GM12878 (cell line): ENCODE measurements around the gene PLEKHA7. TPM values are rescaled to one million over a fixed set of nuclear protein-coding genes. Genes with fewer than 3 reads are reported as not detected.

ENCODE experiments used
- ATAC-seq: fragments of 200-7000 bp; cut with Tn5 transposase; 3 replicates; pipeline ENCODE4 v1.9.1; 2020; ENCODE audit warnings: mild to moderate bottlenecking, moderate library complexity
- BruUV-seq: library from RNA; stranded (reverse); fragments of 400-500 nt; replicated peaks from 2 replicates; lab custom pipeline; 2021; lab: Mats Ljungman, UMichigan
- CTCF ChIA-PET: fragments of 300-600 bp; sonication (Branson Sonifier 250); formaldehyde crosslinking; extraction: SDS; loops from one replicate; lab custom pipeline; 2021; ENCODE audit warnings: inconsistent platforms; lab: Yijun Ruan, JAX
- POLR2A ChIA-PET: fragments of 350-600 bp; formaldehyde crosslinking; extraction: SDS; loops from one replicate; lab custom pipeline; 2021; ENCODE audit warnings: inconsistent platforms; lab: Charles Lee
- RAD21 ChIA-PET: fragments of 300-600 bp; sonication (Branson Sonifier 250); formaldehyde crosslinking; loops from one replicate; lab custom pipeline; 2023; ENCODE audit warnings: antibody characterized with exemption; ENCODE audit not compliant: unreplicated experiment; lab: Charles Lee
- SMC1A ChIA-PET: fragments of 300-600 bp; sonication (Branson Sonifier 250); formaldehyde crosslinking; loops from one replicate; lab custom pipeline; 2023; ENCODE audit not compliant: unreplicated experiment, uncharacterized antibody; lab: Charles Lee
- DNase-seq: peaks from one replicate; pipeline ENCODE4 v3.0.0-alpha.2; 2011; ENCODE audit warnings: low read depth, low spot score
- FAIRE-seq: peaks from 3 replicates; lab custom pipeline; 2011; peaks lifted over from hg19 to GRCh38; lab: Jason Lieb, UNC
- H2AFZ ChIP-seq: 2 replicates; pipeline ENCODE4 v1.6.0; 2011; ENCODE audit warnings: low read depth, low read length, control low read depth; ENCODE audit not compliant: control insufficient read depth
- H3K27ac ChIP-seq: 2 replicates; pipeline ENCODE4 v1.5.1; 2011; ENCODE audit warnings: control low read depth; ENCODE audit not compliant: control insufficient read depth, insufficient read depth
- H3K27me3 ChIP-seq, 2 experiments: replicated peaks in 1 of 2; 2 replicates each; pipeline versions ENCODE4 v1.6.0 to v1.6.1; 2011; ENCODE audit warnings: low read length in 1 of 2; ENCODE audit not compliant: control insufficient read depth in 2 of 2, insufficient read depth in 2 of 2
- H3K36me3 ChIP-seq, 2 experiments: 2 replicates each; pipeline ENCODE4 v1.5.1; 2011; ENCODE audit warnings: low read length in 1 of 2; ENCODE audit not compliant: control insufficient read depth in 2 of 2, insufficient read depth in 2 of 2
- H3K4me1 ChIP-seq: 2 replicates; pipeline ENCODE4 v1.6.1; 2011; ENCODE audit warnings: mild to moderate bottlenecking, low read length, moderate library complexity, mixed read lengths; ENCODE audit not compliant: control insufficient read depth, insufficient read depth
- H3K4me2 ChIP-seq: 2 replicates; pipeline ENCODE4 v1.6.0; 2011; ENCODE audit warnings: control low read depth; ENCODE audit not compliant: control insufficient read depth, insufficient read depth
- H3K4me3 ChIP-seq: fragments of 200-600 bp; sonication (generic); 2 replicates; pipeline ENCODE4 v1.5.1; 2016
- H3K79me2 ChIP-seq: 2 replicates; pipeline ENCODE4 v1.6.0; 2011; ENCODE audit warnings: low read length; ENCODE audit not compliant: control insufficient read depth, insufficient read depth
- H3K9ac ChIP-seq: 2 replicates; pipeline ENCODE4 v1.8.0; 2011; ENCODE audit warnings: low read length, control low read depth, mixed read lengths; ENCODE audit not compliant: control insufficient read depth, insufficient read depth
- H3K9me3 ChIP-seq: replicated peaks from 3 replicates; pipeline ENCODE4 v1.5.1; 2011; ENCODE audit warnings: mild to moderate bottlenecking, low read length; ENCODE audit not compliant: control insufficient read depth, insufficient read depth
- H4K20me1 ChIP-seq: 2 replicates; pipeline ENCODE4 v1.6.0; 2011; ENCODE audit not compliant: control insufficient read depth, insufficient read depth
- ASH2L ChIP-seq: fragments of 300-600, 200-600 bp; sonication (generic); IDR thresholded peaks from 2 replicates; pipeline ENCODE4 v1.6.1; 2017; ENCODE audit warnings: low read depth, mild to moderate bottlenecking, borderline replicate concordance
- BACH1 ChIP-seq: fragments of 450-650 bp; IDR thresholded peaks from 2 replicates; pipeline ENCODE4 v1.6.1; 2017; ENCODE audit warnings: mild to moderate bottlenecking, borderline replicate concordance
- EGR1 ChIP-seq, 2 experiments: IDR thresholded peaks; 1 replicate in 1 of 2; 2 replicates in 1 of 2; pipeline ENCODE4 v1.6.1; 2011 to 2012; ENCODE audit warnings: low read depth in 2 of 2, low read length in 2 of 2, borderline replicate concordance in 1 of 2, mild to moderate bottlenecking in 1 of 2, moderate library complexity in 1 of 2
- JUNB ChIP-seq: IDR thresholded peaks from 2 replicates; pipeline ENCODE4 v1.6.1; 2016; ENCODE audit warnings: antibody characterized with exemption, mild to moderate bottlenecking
- MTA3 ChIP-seq: IDR thresholded peaks from 2 replicates; pipeline ENCODE4 v1.6.1; 2012; ENCODE audit warnings: low read length, inconsistent platforms, borderline replicate concordance
- MYC ChIP-seq: IDR thresholded peaks from 2 replicates; pipeline ENCODE4 v1.6.1; 2011; ENCODE audit warnings: mild to moderate bottlenecking, low read length, moderate library complexity, inconsistent platforms; ENCODE audit not compliant: insufficient read depth, insufficient replicate concordance, insufficient read length, severe bottlenecking
- SMAD5 ChIP-seq: IDR thresholded peaks from 2 replicates; pipeline ENCODE4 v1.6.1; 2016; ENCODE audit warnings: antibody characterized with exemption, low read depth
- USF2 ChIP-seq: IDR thresholded peaks from 2 replicates; pipeline ENCODE4 v1.6.1; 2011; ENCODE audit warnings: low read depth, low read length, improper control_type of control experiment, borderline replicate concordance
- ZNF24 ChIP-seq: fragments of 450-650 bp; IDR thresholded peaks from 2 replicates; pipeline ENCODE4 v1.6.1; 2017; ENCODE audit warnings: antibody characterized with exemption, mild to moderate bottlenecking
- WGBS: methylation state at CpG from one replicate; pipeline ENCODE4 v1.1.6; 2016; ENCODE audit warnings: low lambda C conversion rate; ENCODE audit not compliant: insufficient replicate concordance, insufficient coverage; ENCODE audit errors: missing lambda C conversion rate; 5-methylcytosine and 5-hydroxymethylcytosine counted together
- in situ Hi-C: fragments of 300-500 bp; cut with MboI; formaldehyde crosslinking; loops from 9 replicates; pipeline ENCODE4 v1.14.3; 2018; ENCODE audit warnings: mixed read lengths
- intact Hi-C: fragments of 100-400 bp; cut with micrococcal nuclease; formaldehyde crosslinking; loops from one replicate; pipeline ENCODE4 v1.14.2; 2022; ENCODE audit not compliant: unreplicated experiment
- polyA plus RNA-seq, 11 experiments: library from polyadenylated mRNA; depleted of rRNA in 4 of 11; unstranded in 6 of 11; stranded (reverse) in 5 of 11; fragments of >200 nt; fragmentation: Nextera tagmentation in 4 of 11; fragmentation: Illumina TruSeq in 1 of 11; extraction: Ambion mirVana in 4 of 11; extraction: Trizol in 1 of 11; gene quantifications; 1 replicate in 1 of 11; 2 replicates in 10 of 11; pipeline versions ENCODE4 v1.2.1 to v1.2.3, GENCODE V29; 2011 to 2016; ENCODE audit warnings: inconsistent platforms in 2 of 11, missing spikeins in 2 of 11, low read depth in 1 of 11
- total RNA-seq, 4 experiments: library from RNA; depleted of rRNA in 3 of 4; stranded (reverse); fragments of >200 nt in 3 of 4; fragmentation: Illumina TruSeq in 1 of 4; extraction: Trizol in 1 of 4; gene quantifications; 2 replicates each; pipeline versions ENCODE4 v1.2.1 to v1.2.3, GENCODE V29; 2013 to 2021
- TF ChIP-seq, protein P1 (sequence below): fragments of 450-650 bp; IDR thresholded peaks from 2 replicates; pipeline ENCODE4 v1.6.1; 2016; ENCODE audit warnings: mild to moderate bottlenecking
- TF ChIP-seq, protein P2 (sequence below): fragments of 450-650 bp; formaldehyde crosslinking; IDR thresholded peaks from 2 replicates; pipeline ENCODE4 v1.4.0; 2022; ENCODE audit warnings: mild to moderate bottlenecking, moderate library complexity

PLEKHA7 gene
- total and polyA plus RNA-seq, 10 of the 15 experiments (the other 5 are each of a cell fraction or from before 2014, with no cell fraction given) = 0.45 to 5.3 (median 2.1) TPM

DNA sequence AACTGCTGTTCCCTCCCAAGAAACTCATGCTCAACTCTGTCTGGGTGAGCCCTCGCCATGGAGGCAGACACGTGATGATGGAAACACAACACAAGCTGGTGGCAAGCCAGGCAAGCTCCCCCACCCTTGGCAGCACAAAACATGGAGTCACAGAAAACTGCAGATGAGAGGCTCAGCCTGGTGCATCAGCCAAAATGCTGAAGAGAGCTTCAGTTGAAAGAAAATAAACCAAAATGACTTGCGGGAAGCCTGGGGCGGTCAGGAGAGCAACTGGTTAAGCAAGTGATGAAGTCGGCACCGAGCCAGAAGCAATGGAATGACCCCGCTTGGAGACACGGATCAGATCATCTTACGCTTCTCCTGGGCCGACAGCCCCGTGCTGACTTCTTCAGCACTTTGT is 207.4 kb downstream of the PLEKHA7 start:
- Histone ChIP-seq H3K9me3 (no peaks in the 10 kb centered on the region), H3K36me3 (no peaks in the 10 kb centered on the region), H2AFZ (no peak overlapping the region), H3K4me1 (no peaks in the 10 kb centered on the region), H3K9ac (no peak overlapping the region), H3K27me3 (peaks cover 2% of the 10 kb centered on the region in 2 experiments; a peak in 1 of 4 replicates), H4K20me1 (no peaks in the 10 kb centered on the region), H3K4me2 (no peak overlapping the region), H3K79me2 (no peaks in the 10 kb centered on the region), H3K27ac (no peak overlapping the region), H3K4me3 (no peak overlapping the region)
- 70% methylated on average over 11 of the region's 11 CpGs for WGBS
- SMC1A ChIA-PET = interaction anchor here (0.5 kb wide), 1 partner anchor 84 kb away, joined by 4 read pairs; no protein-coding TSS in a partner anchor
- DNase-seq = no peak
- intact Hi-C loops = no loop called here
- no TSS peak for BruUV-seq
- CTCF ChIA-PET = interaction anchor here (0.6 to 1.2 kb wide), 3 partner anchors 13 to 112 kb away, joined by 3 to 5 read pairs (median 4); no protein-coding TSS in a partner anchor
- TF ChIP-seq USF2 = no peak
- TF ChIP-seq, protein P1, sequence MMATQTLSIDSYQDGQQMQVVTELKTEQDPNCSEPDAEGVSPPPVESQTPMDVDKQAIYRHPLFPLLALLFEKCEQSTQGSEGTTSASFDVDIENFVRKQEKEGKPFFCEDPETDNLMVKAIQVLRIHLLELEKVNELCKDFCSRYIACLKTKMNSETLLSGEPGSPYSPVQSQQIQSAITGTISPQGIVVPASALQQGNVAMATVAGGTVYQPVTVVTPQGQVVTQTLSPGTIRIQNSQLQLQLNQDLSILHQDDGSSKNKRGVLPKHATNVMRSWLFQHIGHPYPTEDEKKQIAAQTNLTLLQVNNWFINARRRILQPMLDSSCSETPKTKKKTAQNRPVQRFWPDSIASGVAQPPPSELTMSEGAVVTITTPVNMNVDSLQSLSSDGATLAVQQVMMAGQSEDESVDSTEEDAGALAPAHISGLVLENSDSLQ = no peak
- no peak for TF ChIP-seq SMAD5
- POLR2A ChIA-PET = interaction anchor here (0.6 kb wide), 1 partner anchor 1633 kb away, joined by 6 read pairs; no protein-coding TSS in a partner anchor
- in situ Hi-C loops = no loop called here
- FAIRE-seq = no peak
- RAD21 ChIA-PET = no interaction called here
- ATAC-seq = no peak

- DNase-seq = no peak
- Histone ChIP-seq H4K20me1 (no peaks in the 10 kb centered on the region), H3K79me2 (no peaks in the 10 kb centered on the region), H3K27ac (no peak overlapping the region), H3K4me3 (no peak overlapping the region), H3K4me2 (no peak overlapping the region), H3K9ac (no peak overlapping the region), H3K4me1 (no peaks in the 10 kb centered on the region), H3K36me3 (no peaks in the 10 kb centered on the region), H2AFZ (no peak overlapping the region), H3K9me3 (no peaks in the 10 kb centered on the region), H3K27me3 (peaks cover 2% of the 10 kb centered on the region in 2 experiments; a peak in 1 of 4 replicates)
- whole genome bisulfite sequencing = 36% methylated on average over 8 of the region's 8 CpGs
- RAD21 ChIA-PET = no interaction called here
- intact Hi-C loops = no loop called here
- in situ Hi-C loops = no loop called here
- SMC1A ChIA-PET = interaction anchor here (0.6 kb wide), 1 partner anchor 177 kb away, joined by 3 read pairs; no protein-coding TSS in a partner anchor
- no peak for ATAC-seq
- POLR2A ChIA-PET = no interaction called here
- no peak for FAIRE-seq
- no TSS peak for BruUV-seq
- CTCF ChIA-PET = interaction anchor here (0.8 to 2.9 kb wide), 2 partner anchors 15 to 18 kb away, joined by 3 to 8 read pairs; no protein-coding TSS in a partner anchor
- TF ChIP-seq EGR1 (IDR thresholded peaks at IDR 0.05; ENCODE audit: borderline replicate concordance in 1 of 2, low read depth in 2 of 2, low read length in 2 of 2) (no peak), BACH1 (no peak), ASH2L (no peak), MYC (no peak), MTA3 (no peak), ZNF24 (no peak), JUNB (no peak)
- TF ChIP-seq, protein P2, sequence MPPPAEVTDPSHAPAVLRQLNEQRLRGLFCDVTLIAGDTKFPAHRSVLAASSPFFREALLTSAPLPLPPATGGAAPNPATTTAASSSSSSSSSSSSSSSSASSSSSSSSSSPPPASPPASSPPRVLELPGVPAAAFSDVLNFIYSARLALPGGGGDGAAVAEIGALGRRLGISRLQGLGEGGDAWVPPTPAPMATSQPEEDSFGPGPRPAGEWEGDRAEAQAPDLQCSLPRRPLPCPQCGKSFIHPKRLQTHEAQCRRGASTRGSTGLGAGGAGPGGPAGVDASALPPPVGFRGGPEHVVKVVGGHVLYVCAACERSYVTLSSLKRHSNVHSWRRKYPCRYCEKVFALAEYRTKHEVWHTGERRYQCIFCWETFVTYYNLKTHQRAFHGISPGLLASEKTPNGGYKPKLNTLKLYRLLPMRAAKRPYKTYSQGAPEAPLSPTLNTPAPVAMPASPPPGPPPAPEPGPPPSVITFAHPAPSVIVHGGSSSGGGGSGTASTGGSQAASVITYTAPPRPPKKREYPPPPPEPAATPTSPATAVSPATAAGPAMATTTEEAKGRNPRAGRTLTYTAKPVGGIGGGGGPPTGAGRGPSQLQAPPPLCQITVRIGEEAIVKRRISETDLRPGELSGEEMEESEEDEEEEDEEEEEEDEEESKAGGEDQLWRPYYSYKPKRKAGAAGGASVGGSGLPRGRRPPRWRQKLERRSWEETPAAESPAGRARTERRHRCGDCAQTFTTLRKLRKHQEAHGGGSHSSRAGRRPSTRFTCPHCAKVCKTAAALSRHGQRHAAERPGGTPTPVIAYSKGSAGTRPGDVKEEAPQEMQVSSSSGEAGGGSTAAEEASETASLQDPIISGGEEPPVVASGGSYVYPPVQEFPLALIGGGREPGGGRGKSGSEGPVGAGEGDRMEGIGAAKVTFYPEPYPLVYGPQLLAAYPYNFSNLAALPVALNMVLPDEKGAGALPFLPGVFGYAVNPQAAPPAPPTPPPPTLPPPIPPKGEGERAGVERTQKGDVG (CRISPR knock-in tag) = no peak
Observed at GRCh38 chr11:16805938-16806337, 208.3 kb downstream of the PLEKHA7 start.
